HepG2 (cell line): ENCODE data around the gene ZBTB7B. TPM values are rescaled to one million over a fixed set of nuclear protein-coding genes. Genes with fewer than 3 reads are reported as not detected.
A peak's percentile ranks its signal among the peaks of the same experiment; 100 is the strongest.

Source experiments
- ARID2 ChIP-seq: sonication (generic); formaldehyde crosslinking; IDR thresholded peaks from 2 replicates; pipeline ENCODE4 v1.8.1; 2022; ENCODE audit warnings: mild to moderate bottlenecking, missing genetic modification reagents, borderline replicate concordance
- CBX2 ChIP-seq, 2 experiments: fragments of 200-600 bp in 1 of 2; sonication (generic); formaldehyde crosslinking in 1 of 2; IDR thresholded peaks; 2 replicates each; pipeline versions ENCODE4 v1.7.0 to v1.8.1; 2018 to 2022; ENCODE audit warnings: low read depth in 2 of 2, low read length in 1 of 2, mild to moderate bottlenecking in 1 of 2, missing genetic modification reagents in 1 of 2
- CHD4 ChIP-seq: fragments of 200-600 bp; sonication (generic); IDR thresholded peaks from 2 replicates; pipeline ENCODE4 v1.7.0; 2017; ENCODE audit warnings: mild to moderate bottlenecking, low read length, borderline replicate concordance
- GABPA ChIP-seq, 2 experiments: IDR thresholded peaks; 2 replicates each; pipeline ENCODE4 v1.6.1; 2011 to 2016; ENCODE audit warnings: low read depth in 2 of 2, low read length in 1 of 2, missing biosample characterization in 1 of 2, missing genetic modification characterization in 1 of 2
- KDM4B ChIP-seq: sonication (generic); formaldehyde crosslinking; IDR thresholded peaks from 2 replicates; pipeline ENCODE4 v1.4.0; 2020; ENCODE audit warnings: missing genetic modification reagents
- KLF9 ChIP-seq: IDR thresholded peaks from 2 replicates; pipeline ENCODE4 v1.6.1; 2016; ENCODE audit warnings: low read depth
- MIER3 ChIP-seq: IDR thresholded peaks from 2 replicates; pipeline ENCODE4 v1.6.1; 2016; ENCODE audit warnings: missing compliant biosample characterization, borderline replicate concordance
- NR2C2 ChIP-seq: sonication (generic); formaldehyde crosslinking; IDR thresholded peaks from 2 replicates; pipeline ENCODE4 v1.4.0; 2020; ENCODE audit warnings: missing genetic modification reagents, mild to moderate bottlenecking, moderate library complexity, borderline replicate concordance
- PAWR ChIP-seq: sonication (generic); formaldehyde crosslinking; IDR thresholded peaks from 2 replicates; pipeline ENCODE4 v1.4.0; 2020; ENCODE audit warnings: missing genetic modification reagents, mild to moderate bottlenecking, borderline replicate concordance
- POLR2AphosphoS2 ChIP-seq: IDR thresholded peaks from 2 replicates; pipeline ENCODE4 v1.6.1; 2011; ENCODE audit warnings: low read depth, low read length, improper control_type of control experiment
- RAD21 ChIP-seq: fragments of 450-650 bp; formaldehyde crosslinking; IDR thresholded peaks from 2 replicates; pipeline ENCODE4 v1.5.0; 2020; ENCODE audit warnings: mild to moderate bottlenecking
- SAFB2 ChIP-seq: sonication (generic); formaldehyde crosslinking; IDR thresholded peaks from 2 replicates; pipeline ENCODE4 v1.5.1; 2020; ENCODE audit warnings: missing genetic modification reagents, low read depth, mild to moderate bottlenecking, borderline replicate concordance
- ZEB1 ChIP-seq: IDR thresholded peaks from 2 replicates; pipeline ENCODE4 v1.6.1; 2012; ENCODE audit warnings: mild to moderate bottlenecking, low read depth, inconsistent platforms; ENCODE audit not compliant: insufficient replicate concordance
- ZMAT3 ChIP-seq: sonication (generic); formaldehyde crosslinking; conservative IDR thresholded peaks from 2 replicates; pipeline ENCODE4 v1.7.0; 2021; ENCODE audit warnings: missing genetic modification reagents
- ZNF263 ChIP-seq: sonication (generic); formaldehyde crosslinking; IDR thresholded peaks from 2 replicates; pipeline ENCODE4 v1.4.0; 2020; ENCODE audit warnings: missing genetic modification reagents
- ZNF331 ChIP-seq: sonication (generic); formaldehyde crosslinking; IDR thresholded peaks from 2 replicates; pipeline ENCODE4 v1.4.0; 2020; ENCODE audit warnings: missing genetic modification reagents
- ZNF878 ChIP-seq: sonication (generic); formaldehyde crosslinking; IDR thresholded peaks from 2 replicates; pipeline ENCODE4 v1.8.1; 2023; ENCODE audit warnings: mild to moderate bottlenecking, missing genetic modification reagents, moderate library complexity
- polyA plus RNA-seq, 8 experiments: library from polyadenylated mRNA; depleted of rRNA in 3 of 8; stranded (reverse) in 7 of 8; unstranded in 1 of 8; fragments of >200 nt; fragmentation: Illumina TruSeq in 4 of 8; extraction: Trizol in 4 of 8; gene quantifications; 2 replicates each; pipeline versions ENCODE4 v1.2.1 to v1.2.3, GENCODE V29; 2011 to 2016; ENCODE audit warnings: low read depth in 4 of 8, missing spikeins in 1 of 8, mixed read lengths in 1 of 8; ENCODE audit not compliant: insufficient read depth in 1 of 8
- total RNA-seq, 5 experiments: library from RNA; depleted of rRNA; stranded (reverse); fragments of >200 nt; fragmentation: Illumina TruSeq; extraction: Trizol; gene quantifications; 2 replicates each; pipeline ENCODE4 v1.2.3, GENCODE V29; 2016; ENCODE audit warnings: low read depth in 1 of 5
- TF ChIP-seq, protein P1 (sequence below): sonication (generic); formaldehyde crosslinking; IDR thresholded peaks from 2 replicates; pipeline ENCODE4 v1.4.0; 2020; ENCODE audit warnings: mild to moderate bottlenecking, low read depth, missing genetic modification reagents
- TF ChIP-seq, protein P2 (sequence below): sonication (generic); formaldehyde crosslinking; IDR thresholded peaks from 2 replicates; pipeline ENCODE4 v1.4.0; 2020; ENCODE audit warnings: missing genetic modification reagents, borderline replicate concordance
- TF ChIP-seq, protein P3 (sequence below): sonication (generic); formaldehyde crosslinking; IDR thresholded peaks from 2 replicates; pipeline ENCODE4 v1.9.0; 2021; ENCODE audit warnings: missing genetic modification reagents, mild to moderate bottlenecking, borderline replicate concordance
- TF ChIP-seq, protein P4 (sequence below): sonication (generic); formaldehyde crosslinking; IDR thresholded peaks from 2 replicates; pipeline ENCODE4 v1.8.0; 2022; ENCODE audit warnings: missing genetic modification reagents, mild to moderate bottlenecking, inconsistent platforms, borderline replicate concordance

ZBTB7B gene
- total and polyA plus RNA-seq, 2 of the 13 experiments (the other 11 are each of a cell fraction or from before 2014, with no cell fraction given): 15.5 to 17.5 TPM

DNA sequence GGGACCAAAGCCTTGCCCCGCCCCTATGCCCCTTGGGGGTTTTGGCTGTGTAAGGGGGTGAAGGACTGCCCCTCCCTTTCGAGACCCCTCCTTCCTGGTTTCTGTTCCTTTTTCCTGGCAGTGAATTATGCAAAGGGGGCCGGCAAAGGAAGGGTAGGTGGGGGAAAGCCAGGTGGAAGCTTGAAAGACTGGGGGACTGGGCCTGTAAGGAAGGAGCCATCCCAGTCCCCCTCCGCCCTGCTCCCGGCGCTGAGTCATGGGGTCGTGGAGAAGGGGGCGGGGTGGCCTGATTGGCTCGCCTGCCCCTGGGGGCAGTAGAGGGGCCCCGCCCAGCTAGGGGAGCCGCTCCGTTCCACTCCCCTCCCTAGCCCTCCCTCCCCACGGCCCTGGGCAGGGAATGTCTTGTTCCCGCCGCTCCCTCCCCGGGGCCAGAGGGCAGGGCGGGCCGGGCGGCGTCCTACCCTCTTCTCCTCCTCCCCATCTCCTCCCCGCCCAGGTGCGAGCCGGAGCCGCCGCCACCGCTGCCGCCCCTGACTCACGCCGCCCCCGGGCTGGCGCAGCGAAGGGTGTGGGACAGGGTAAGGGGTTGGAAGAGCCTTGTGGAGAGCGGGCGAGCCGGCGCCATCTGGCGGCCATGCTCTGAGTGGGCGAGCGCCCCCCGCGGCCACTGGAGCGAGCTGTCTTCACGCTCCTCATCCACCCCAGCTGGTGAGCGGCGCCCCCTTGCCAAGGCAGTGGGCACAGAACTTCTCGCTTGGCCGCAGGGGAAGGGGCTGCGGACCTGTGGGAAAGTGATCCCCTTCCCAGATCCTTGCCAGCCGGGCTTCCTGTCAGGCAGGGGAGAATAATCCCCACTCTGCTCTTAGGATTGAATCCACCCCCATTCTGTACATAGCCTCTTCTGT is 14.7 kb downstream of the ZBTB7B start (continued):
- TF ChIP-seq ARID2 (no peak), ZMAT3 (CRISPR knock-in tag) (peak; percentile 84; the same call in 1 of the 2 replicates), POLR2AphosphoS2 (no peak), MIER3 (CRISPR knock-in tag) (peak; percentile 47; the same call in 1 of the 2 replicates), NR2C2 (no peak; the same call in 1 of the 2 replicates), KLF9 (CRISPR knock-in tag) (peak; percentile 91; the same call in 1 of the 2 replicates), ZEB1 (peak; percentile 85), ZNF878 (CRISPR knock-in tag) (peak; percentile 90), CBX2 (IDR thresholded peaks at IDR 0.05; ENCODE audit: low read depth, low read length) (no peak), CBX2 (CRISPR knock-in tag; IDR thresholded peaks at IDR 0.05; ENCODE audit: low read depth) (0 out of 2 replicates have a peak, but pooled peaks have one; percentile 68), ZNF263 (CRISPR knock-in tag) (peak; percentile 49; the same call in 1 of the 2 replicates), PAWR (CRISPR knock-in tag) (no peak), ZNF331 (CRISPR knock-in tag) (peak; percentile 91), KDM4B (CRISPR knock-in tag) (peak; percentile 88; the same call in 1 of the 2 replicates), GABPA (IDR thresholded peaks at IDR 0.05; ENCODE audit: low read depth, low read length) (no peak), GABPA (CRISPR knock-in tag; IDR thresholded peaks at IDR 0.05; ENCODE audit: low read depth) (no peak; the same call in 1 of the 2 replicates), RAD21 (CRISPR knock-in tag) (peak; percentile 99), CHD4 (no peak), SAFB2 (peak; percentile 77)
- TF ChIP-seq, protein P1, sequence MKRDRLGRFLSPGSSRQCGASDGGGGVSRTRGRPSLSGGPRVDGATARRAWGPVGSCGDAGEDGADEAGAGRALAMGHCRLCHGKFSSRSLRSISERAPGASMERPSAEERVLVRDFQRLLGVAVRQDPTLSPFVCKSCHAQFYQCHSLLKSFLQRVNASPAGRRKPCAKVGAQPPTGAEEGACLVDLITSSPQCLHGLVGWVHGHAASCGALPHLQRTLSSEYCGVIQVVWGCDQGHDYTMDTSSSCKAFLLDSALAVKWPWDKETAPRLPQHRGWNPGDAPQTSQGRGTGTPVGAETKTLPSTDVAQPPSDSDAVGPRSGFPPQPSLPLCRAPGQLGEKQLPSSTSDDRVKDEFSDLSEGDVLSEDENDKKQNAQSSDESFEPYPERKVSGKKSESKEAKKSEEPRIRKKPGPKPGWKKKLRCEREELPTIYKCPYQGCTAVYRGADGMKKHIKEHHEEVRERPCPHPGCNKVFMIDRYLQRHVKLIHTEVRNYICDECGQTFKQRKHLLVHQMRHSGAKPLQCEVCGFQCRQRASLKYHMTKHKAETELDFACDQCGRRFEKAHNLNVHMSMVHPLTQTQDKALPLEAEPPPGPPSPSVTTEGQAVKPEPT (CRISPR knock-in tag): peak; percentile 99
- TF ChIP-seq, protein P2, sequence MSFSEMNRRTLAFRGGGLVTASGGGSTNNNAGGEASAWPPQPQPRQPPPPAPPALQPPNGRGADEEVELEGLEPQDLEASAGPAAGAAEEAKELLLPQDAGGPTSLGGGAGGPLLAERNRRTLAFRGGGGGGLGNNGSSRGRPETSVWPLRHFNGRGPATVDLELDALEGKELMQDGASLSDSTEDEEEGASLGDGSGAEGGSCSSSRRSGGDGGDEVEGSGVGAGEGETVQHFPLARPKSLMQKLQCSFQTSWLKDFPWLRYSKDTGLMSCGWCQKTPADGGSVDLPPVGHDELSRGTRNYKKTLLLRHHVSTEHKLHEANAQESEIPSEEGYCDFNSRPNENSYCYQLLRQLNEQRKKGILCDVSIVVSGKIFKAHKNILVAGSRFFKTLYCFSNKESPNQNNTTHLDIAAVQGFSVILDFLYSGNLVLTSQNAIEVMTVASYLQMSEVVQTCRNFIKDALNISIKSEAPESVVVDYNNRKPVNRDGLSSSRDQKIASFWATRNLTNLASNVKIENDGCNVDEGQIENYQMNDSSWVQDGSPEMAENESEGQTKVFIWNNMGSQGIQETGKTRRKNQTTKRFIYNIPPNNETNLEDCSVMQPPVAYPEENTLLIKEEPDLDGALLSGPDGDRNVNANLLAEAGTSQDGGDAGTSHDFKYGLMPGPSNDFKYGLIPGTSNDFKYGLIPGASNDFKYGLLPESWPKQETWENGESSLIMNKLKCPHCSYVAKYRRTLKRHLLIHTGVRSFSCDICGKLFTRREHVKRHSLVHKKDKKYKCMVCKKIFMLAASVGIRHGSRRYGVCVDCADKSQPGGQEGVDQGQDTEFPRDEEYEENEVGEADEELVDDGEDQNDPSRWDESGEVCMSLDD (CRISPR knock-in tag): peak; percentile 69; the same call in 1 of the 2 replicates
- TF ChIP-seq, protein P3, sequence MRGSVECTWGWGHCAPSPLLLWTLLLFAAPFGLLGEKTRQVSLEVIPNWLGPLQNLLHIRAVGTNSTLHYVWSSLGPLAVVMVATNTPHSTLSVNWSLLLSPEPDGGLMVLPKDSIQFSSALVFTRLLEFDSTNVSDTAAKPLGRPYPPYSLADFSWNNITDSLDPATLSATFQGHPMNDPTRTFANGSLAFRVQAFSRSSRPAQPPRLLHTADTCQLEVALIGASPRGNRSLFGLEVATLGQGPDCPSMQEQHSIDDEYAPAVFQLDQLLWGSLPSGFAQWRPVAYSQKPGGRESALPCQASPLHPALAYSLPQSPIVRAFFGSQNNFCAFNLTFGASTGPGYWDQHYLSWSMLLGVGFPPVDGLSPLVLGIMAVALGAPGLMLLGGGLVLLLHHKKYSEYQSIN: no peak
- TF ChIP-seq, protein P4, sequence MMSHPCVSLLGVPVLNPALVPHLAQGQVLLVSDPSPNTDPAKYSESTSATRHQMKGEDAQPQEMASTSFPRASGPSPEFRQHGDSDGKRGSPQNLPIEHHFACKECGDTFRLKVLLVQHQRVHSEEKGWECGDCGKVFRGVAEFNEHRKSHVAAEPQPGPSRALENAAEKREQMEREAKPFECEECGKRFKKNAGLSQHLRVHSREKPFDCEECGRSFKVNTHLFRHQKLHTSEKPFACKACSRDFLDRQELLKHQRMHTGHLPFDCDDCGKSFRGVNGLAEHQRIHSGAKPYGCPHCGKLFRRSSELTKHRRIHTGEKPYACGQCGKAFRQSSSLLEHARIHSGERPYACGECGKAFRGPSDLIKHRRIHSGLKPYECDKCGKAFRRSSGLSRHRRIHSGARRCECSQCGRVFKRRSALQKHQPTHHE (CRISPR knock-in tag): peak; percentile 88; the same call in 1 of the 2 replicates
